NOMO-1 treated with dmso at 0.1 percent for 144 hours (cell line): ENCODE measurements around the gene SLC6A6.

Experiments
- DNase-seq: peaks from one replicate; lab custom pipeline; 2025; ENCODE audit not compliant: unreplicated experiment; lab: John Stamatoyannopoulos, UW

SLC6A6 gene

GRCh38 chr3:14464521-14464920 is 62.1 kb downstream of the SLC6A6 start:
- no peak for DNase-seq

GRCh38 chr3:14465425-14465824 is 63.0 kb downstream of the SLC6A6 start:
- no peak for DNase-seq

- DNase-seq, result no peak
Measured at GRCh38 chr3:14466179-14466903, 63.9 kb downstream of the SLC6A6 start.

- DNase-seq, result no peak
Measured at GRCh38 chr3:14467814-14468620, 65.6 kb downstream of the SLC6A6 start.

- DNase-seq, result no peak
Measured at GRCh38 chr3:14468621-14468981, 66.2 kb downstream of the SLC6A6 start.

- DNase-seq, result no peak
Measured at GRCh38 chr3:14470461-14470860, 68.1 kb downstream of the SLC6A6 start.

- no peak for DNase-seq
Measured at GRCh38 chr3:14471016-14471415, 68.6 kb downstream of the SLC6A6 start.

GRCh38 chr3:14471690-14472089 is 69.3 kb downstream of the SLC6A6 start:
- no peak for DNase-seq

GRCh38 chr3:14472471-14473351 is 70.3 kb downstream of the SLC6A6 start:
- no peak for DNase-seq

- DNase-seq, result no peak
Measured at GRCh38 chr3:14473411-14473891, 71.0 kb downstream of the SLC6A6 start.

- DNase-seq, result no peak
Measured at GRCh38 chr3:14474363-14475081, 72.1 kb downstream of the SLC6A6 start.

- DNase-seq, result no peak
Measured at GRCh38 chr3:14475621-14476020, 73.2 kb downstream of the SLC6A6 start.

- no peak for DNase-seq
Measured at GRCh38 chr3:14476583-14477265, 74.3 kb downstream of the SLC6A6 start.

- no peak for DNase-seq
Measured at GRCh38 chr3:14477311-14477935, 75.0 kb downstream of the SLC6A6 start.

- DNase-seq, result no peak
Measured at GRCh38 chr3:14478956-14479550, 76.6 kb downstream of the SLC6A6 start.

- no peak for DNase-seq
Measured at GRCh38 chr3:14479591-14479990, 77.2 kb downstream of the SLC6A6 start.

GRCh38 chr3:14480207-14481017 is 78.0 kb downstream of the SLC6A6 start:
- no peak for DNase-seq

- no peak for DNase-seq
Measured at GRCh38 chr3:14481018-14481645, 78.7 kb downstream of the SLC6A6 start.
